Measurements from ENCODE around the gene CLCN4.

DNA sequence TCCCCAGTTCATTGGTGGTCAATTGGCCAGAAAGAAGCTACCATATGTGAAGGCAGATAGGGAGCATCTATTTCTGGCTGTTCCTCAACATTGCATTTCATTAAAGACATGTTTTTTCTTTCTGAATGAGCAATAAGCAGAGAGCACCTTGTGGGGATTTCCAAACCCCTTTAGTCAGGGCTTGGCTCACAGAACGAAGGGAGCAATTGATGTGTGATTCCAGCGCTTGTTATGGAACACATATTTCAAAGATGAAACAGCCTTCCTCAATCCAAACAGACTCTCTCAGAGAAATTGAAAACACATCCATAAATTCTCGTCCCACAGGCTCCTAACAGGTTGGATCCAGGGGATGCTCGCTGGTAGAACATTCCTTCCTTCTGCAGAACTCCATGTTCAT, 84.1 kb downstream of the CLCN4 start:
- TF ChIP-seq, protein P1, sequence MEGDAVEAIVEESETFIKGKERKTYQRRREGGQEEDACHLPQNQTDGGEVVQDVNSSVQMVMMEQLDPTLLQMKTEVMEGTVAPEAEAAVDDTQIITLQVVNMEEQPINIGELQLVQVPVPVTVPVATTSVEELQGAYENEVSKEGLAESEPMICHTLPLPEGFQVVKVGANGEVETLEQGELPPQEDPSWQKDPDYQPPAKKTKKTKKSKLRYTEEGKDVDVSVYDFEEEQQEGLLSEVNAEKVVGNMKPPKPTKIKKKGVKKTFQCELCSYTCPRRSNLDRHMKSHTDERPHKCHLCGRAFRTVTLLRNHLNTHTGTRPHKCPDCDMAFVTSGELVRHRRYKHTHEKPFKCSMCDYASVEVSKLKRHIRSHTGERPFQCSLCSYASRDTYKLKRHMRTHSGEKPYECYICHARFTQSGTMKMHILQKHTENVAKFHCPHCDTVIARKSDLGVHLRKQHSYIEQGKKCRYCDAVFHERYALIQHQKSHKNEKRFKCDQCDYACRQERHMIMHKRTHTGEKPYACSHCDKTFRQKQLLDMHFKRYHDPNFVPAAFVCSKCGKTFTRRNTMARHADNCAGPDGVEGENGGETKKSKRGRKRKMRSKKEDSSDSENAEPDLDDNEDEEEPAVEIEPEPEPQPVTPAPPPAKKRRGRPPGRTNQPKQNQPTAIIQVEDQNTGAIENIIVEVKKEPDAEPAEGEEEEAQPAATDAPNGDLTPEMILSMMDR (tag by site-specific recombination; IDR thresholded peaks at IDR 0.05): no peak
- TF ChIP-seq SP2 (tag by site-specific recombination; IDR thresholded peaks at IDR 0.05) (no peak), ZBTB21 (tag by site-specific recombination; IDR thresholded peaks at IDR 0.05) (no peak), ZNF133 (tag by site-specific recombination; IDR thresholded peaks at IDR 0.05) (no peak), ZNF274 (IDR thresholded peaks at IDR 0.05; ENCODE audit: low read length) (no peak), ZNF274 (tag by site-specific recombination; IDR thresholded peaks at IDR 0.05; ENCODE audit: borderline replicate concordance) (no peak), ZNF138 (tag by site-specific recombination; IDR thresholded peaks at IDR 0.05; ENCODE audit: borderline replicate concordance) (no peak), ZBTB7A (tag by site-specific recombination; IDR thresholded peaks at IDR 0.05; ENCODE audit: low read depth) (no peak), YY1 (tag by site-specific recombination; IDR thresholded peaks at IDR 0.05) (no peak), ZFP41 (tag by site-specific recombination; IDR thresholded peaks at IDR 0.05; ENCODE audit: borderline replicate concordance) (no peak)
- TF ChIP-seq, protein P2, sequence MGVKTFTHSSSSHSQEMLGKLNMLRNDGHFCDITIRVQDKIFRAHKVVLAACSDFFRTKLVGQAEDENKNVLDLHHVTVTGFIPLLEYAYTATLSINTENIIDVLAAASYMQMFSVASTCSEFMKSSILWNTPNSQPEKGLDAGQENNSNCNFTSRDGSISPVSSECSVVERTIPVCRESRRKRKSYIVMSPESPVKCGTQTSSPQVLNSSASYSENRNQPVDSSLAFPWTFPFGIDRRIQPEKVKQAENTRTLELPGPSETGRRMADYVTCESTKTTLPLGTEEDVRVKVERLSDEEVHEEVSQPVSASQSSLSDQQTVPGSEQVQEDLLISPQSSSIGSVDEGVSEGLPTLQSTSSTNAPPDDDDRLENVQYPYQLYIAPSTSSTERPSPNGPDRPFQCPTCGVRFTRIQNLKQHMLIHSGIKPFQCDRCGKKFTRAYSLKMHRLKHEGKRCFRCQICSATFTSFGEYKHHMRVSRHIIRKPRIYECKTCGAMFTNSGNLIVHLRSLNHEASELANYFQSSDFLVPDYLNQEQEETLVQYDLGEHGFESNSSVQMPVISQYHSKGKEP (tag by site-specific recombination; IDR thresholded peaks at IDR 0.05): no peak
- TF ChIP-seq, protein P3, sequence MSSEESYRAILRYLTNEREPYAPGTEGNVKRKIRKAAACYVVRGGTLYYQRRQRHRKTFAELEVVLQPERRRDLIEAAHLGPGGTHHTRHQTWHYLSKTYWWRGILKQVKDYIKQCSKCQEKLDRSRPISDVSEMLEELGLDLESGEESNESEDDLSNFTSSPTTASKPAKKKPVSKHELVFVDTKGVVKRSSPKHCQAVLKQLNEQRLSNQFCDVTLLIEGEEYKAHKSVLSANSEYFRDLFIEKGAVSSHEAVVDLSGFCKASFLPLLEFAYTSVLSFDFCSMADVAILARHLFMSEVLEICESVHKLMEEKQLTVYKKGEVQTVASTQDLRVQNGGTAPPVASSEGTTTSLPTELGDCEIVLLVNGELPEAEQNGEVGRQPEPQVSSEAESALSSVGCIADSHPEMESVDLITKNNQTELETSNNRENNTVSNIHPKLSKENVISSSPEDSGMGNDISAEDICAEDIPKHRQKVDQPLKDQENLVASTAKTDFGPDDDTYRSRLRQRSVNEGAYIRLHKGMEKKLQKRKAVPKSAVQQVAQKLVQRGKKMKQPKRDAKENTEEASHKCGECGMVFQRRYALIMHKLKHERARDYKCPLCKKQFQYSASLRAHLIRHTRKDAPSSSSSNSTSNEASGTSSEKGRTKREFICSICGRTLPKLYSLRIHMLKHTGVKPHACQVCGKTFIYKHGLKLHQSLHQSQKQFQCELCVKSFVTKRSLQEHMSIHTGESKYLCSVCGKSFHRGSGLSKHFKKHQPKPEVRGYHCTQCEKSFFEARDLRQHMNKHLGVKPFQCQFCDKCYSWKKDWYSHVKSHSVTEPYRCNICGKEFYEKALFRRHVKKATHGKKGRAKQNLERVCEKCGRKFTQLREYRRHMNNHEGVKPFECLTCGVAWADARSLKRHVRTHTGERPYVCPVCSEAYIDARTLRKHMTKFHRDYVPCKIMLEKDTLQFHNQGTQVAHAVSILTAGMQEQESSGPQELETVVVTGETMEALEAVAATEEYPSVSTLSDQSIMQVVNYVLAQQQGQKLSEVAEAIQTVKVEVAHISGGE (tag by site-specific recombination; conservative IDR thresholded peaks at IDR 0.05; ENCODE audit: low read depth): no peak
- TF ChIP-seq, protein P4, sequence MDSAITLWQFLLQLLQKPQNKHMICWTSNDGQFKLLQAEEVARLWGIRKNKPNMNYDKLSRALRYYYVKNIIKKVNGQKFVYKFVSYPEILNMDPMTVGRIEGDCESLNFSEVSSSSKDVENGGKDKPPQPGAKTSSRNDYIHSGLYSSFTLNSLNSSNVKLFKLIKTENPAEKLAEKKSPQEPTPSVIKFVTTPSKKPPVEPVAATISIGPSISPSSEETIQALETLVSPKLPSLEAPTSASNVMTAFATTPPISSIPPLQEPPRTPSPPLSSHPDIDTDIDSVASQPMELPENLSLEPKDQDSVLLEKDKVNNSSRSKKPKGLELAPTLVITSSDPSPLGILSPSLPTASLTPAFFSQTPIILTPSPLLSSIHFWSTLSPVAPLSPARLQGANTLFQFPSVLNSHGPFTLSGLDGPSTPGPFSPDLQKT (IDR thresholded peaks at IDR 0.05; ENCODE audit: borderline replicate concordance, low read depth, low read length): no peak
- TF ChIP-seq, protein P5, sequence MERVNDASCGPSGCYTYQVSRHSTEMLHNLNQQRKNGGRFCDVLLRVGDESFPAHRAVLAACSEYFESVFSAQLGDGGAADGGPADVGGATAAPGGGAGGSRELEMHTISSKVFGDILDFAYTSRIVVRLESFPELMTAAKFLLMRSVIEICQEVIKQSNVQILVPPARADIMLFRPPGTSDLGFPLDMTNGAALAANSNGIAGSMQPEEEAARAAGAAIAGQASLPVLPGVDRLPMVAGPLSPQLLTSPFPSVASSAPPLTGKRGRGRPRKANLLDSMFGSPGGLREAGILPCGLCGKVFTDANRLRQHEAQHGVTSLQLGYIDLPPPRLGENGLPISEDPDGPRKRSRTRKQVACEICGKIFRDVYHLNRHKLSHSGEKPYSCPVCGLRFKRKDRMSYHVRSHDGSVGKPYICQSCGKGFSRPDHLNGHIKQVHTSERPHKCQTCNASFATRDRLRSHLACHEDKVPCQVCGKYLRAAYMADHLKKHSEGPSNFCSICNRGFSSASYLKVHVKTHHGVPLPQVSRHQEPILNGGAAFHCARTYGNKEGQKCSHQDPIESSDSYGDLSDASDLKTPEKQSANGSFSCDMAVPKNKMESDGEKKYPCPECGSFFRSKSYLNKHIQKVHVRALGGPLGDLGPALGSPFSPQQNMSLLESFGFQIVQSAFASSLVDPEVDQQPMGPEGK (tag by site-specific recombination; IDR thresholded peaks at IDR 0.05): no peak
- TF ChIP-seq, protein P6, sequence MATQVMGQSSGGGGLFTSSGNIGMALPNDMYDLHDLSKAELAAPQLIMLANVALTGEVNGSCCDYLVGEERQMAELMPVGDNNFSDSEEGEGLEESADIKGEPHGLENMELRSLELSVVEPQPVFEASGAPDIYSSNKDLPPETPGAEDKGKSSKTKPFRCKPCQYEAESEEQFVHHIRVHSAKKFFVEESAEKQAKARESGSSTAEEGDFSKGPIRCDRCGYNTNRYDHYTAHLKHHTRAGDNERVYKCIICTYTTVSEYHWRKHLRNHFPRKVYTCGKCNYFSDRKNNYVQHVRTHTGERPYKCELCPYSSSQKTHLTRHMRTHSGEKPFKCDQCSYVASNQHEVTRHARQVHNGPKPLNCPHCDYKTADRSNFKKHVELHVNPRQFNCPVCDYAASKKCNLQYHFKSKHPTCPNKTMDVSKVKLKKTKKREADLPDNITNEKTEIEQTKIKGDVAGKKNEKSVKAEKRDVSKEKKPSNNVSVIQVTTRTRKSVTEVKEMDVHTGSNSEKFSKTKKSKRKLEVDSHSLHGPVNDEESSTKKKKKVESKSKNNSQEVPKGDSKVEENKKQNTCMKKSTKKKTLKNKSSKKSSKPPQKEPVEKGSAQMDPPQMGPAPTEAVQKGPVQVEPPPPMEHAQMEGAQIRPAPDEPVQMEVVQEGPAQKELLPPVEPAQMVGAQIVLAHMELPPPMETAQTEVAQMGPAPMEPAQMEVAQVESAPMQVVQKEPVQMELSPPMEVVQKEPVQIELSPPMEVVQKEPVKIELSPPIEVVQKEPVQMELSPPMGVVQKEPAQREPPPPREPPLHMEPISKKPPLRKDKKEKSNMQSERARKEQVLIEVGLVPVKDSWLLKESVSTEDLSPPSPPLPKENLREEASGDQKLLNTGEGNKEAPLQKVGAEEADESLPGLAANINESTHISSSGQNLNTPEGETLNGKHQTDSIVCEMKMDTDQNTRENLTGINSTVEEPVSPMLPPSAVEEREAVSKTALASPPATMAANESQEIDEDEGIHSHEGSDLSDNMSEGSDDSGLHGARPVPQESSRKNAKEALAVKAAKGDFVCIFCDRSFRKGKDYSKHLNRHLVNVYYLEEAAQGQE (tag by site-specific recombination; IDR thresholded peaks at IDR 0.05): no peak

Measured in HEK293 (cell line).